ENCODE measurements around the gene RBM19.
"Not testable (repeated sequence)": the region's sequence is repeated elsewhere in the genome, so short reads cannot be mapped to it uniquely, and the experiment has no call there.

RBM19 gene

DNA sequence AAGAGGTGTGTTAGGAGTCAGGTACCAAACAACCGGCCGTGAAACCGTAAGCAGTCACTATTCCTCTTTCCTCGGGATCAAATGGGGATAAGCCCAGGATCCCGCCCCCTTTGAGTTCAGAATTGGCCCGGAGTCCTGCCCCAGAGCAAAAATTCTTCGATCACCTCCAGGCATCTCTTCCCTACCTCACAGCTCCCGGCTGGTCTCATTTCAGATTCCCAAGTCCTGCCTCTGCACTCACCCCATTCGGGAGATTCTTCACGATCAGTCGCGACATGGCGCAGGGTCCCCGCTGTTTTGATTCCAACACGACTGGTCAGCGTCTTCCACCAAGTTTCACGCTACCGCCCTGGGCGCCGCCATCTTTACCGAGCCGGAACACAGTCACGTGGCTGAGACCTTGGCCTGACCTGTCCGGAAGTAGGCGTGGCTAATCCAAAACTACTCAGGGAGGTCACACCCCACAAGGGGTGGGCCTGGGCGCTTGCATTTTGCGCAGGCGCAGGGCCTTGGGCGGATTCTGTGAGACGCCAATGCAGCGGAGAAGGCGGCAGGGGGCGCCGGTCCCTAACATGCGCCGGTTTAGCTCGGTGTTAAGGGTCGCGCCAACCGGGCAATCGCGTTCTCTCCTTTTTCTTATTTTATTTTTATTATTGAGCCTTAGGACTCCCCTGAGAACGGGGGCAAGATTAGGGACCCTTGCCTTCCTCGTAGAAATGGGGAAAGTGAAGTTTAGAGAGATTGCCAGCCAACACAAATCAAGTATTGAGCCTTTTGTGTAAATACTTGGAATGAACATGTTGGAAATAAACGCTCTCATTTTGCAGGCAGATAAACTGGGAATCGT, at the start of gene RBM19:
TSS of gene RBM19 (minus strand) at position 375 of the 847 bp plus-strand sequence. CDS start at position 277, 98 bp downstream.
- DNase-seq (ENCODE audit: low read depth) = peak; percentile 94

DNA sequence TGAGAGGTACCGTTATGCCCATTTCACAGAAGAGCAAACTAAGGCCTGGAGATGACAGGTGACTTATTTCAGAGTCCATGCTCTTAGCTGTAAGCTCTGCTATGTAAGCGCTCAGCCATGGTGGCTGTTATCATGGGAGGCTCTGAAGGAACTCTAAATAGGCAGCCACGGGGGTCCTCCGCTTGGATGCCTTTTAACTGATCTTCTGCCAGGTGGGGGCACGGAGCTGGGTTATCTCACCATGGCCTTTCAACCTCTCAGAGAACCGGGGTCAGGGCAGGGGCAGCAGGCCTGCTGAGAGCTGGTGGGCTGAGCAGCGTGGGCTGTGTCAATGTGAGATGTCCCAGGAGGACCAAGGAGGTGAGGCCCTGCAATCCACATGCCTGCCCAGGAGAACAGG, 49.7 kb upstream of the RBM19 start:
- no peak for DNase-seq (ENCODE audit: low read depth)

GRCh38 chr12:114013575-114014345, 47.6 kb upstream of the RBM19 start:
- peak; percentile 1 for DNase-seq (ENCODE audit: low read depth)

GRCh38 chr12:114012744-114013431, 46.8 kb upstream of the RBM19 start:
- DNase-seq (ENCODE audit: low read depth) = no peak

DNA sequence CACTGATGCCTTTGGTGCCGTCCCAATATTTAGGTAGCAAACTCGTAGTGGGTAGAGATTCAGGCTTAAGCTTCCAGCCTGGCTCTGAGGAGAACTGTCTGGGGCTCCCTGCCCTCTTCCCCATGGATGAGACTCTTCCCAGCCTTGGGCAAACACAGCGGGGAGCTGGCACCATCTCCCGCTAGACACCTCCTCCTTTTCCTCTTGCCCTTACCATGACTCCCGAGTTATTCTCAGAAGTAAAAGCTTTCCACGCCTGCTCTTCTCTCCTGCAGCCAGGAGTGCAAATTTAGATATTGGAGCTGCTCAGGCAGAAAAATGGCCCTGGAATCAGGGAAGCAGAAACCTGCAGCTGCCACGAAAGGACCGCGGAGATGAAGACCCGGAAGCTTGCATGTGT, 45.6 kb upstream of the RBM19 start:
- no peak for DNase-seq (ENCODE audit: low read depth)

- no peak for DNase-seq (ENCODE audit: low read depth)
Observed at GRCh38 chr12:114006482-114007425, 40.6 kb upstream of the RBM19 start.

GRCh38 chr12:114004402-114004801, 38.3 kb upstream of the RBM19 start:
- no peak for DNase-seq (ENCODE audit: low read depth)

DNA sequence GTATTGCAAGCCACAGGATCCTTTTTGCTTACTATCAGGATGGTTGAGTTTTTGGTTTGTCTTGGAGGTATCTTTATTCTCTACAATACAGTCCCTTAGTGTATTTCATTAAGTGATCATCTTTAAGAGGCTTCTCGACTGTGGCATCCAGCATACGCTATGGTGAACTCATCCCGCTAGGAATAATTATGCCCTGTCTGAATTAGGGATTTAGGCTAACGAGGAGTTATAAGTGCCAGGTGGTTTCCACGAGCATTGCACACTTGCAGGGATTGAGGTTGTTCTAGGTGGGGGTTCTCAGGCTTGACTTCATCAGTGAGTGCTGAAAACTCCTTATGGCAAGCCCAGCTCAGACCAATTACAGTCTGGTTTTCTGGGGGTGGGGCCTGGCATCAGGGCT, 37.2 kb upstream of the RBM19 start:
- DNase-seq (ENCODE audit: low read depth) = no peak

DNA sequence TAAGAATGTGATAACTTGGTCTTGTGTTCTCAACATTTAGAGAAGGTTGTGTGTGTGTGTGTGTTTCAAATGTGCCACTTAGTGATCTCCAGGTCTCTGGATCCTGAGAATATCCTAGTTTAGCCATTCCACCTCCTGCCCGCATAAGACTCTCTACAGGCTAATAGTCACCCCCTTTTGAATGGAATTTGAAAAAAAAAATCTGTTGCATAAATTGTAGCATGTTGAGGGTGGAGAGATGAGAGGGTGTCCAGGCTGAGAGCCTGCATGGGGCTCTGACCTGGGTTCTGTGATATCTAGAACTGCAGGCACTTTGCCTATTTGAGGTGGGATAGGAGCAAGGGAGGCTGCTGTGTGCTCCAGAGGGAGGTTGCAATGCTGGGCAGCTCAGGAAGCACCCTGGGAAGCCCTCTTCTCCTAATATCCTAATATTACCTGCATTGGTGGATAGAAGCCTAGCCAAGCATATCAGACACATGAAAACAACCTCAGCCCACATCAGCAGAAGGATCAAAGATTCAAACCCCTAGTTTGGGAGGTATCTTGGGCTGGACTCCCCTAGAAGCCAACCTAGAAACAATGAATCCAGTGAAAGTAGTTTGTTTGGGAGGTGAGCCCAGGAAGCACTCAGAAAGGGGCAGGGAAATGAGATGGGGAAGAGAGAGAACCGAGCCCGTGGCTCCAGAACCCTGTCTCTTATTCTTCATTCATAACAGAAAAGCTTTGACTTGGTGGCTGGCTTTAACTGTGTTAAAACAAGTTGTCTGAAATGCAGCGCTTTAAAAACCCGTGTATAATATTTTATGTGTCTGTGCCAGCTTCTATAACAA, 35.6 kb upstream of the RBM19 start:
- no peak for DNase-seq (ENCODE audit: low read depth)

GRCh38 chr12:114000861-114001260, 34.7 kb upstream of the RBM19 start:
- no peak for DNase-seq (ENCODE audit: low read depth)

DNA sequence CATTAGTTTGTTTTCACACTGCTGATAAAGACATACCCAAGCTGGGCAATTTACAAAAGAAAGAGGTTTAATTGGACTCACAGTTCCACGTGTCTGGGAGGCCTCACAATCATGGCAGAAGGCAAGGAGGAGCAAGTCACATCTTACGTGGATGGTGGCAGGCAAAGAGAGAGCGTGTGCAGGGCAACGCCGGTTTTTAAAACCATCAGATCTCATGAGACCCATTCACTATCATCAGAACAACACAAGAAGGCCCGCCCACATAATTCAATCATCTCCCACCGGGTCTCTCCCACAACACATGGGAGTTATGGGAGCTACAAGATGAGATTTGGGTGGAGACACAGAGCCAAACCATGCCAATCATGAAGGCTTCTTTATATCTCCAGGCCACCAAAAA, 34.1 kb upstream of the RBM19 start:
- DNase-seq (ENCODE audit: low read depth) = not testable (repeated sequence)

- DNase-seq (ENCODE audit: low read depth) = no peak
Observed at GRCh38 chr12:113997365-113997764, 31.2 kb upstream of the RBM19 start.

GRCh38 chr12:113996026-113996425, 29.9 kb upstream of the RBM19 start:
- no peak for DNase-seq (ENCODE audit: low read depth)

- DNase-seq (ENCODE audit: low read depth) = no peak
Observed at GRCh38 chr12:113994051-113994450, 27.9 kb upstream of the RBM19 start.

- not testable (repeated sequence) for DNase-seq (ENCODE audit: low read depth)
Observed at GRCh38 chr12:113992751-113993150, 26.6 kb upstream of the RBM19 start.

DNA sequence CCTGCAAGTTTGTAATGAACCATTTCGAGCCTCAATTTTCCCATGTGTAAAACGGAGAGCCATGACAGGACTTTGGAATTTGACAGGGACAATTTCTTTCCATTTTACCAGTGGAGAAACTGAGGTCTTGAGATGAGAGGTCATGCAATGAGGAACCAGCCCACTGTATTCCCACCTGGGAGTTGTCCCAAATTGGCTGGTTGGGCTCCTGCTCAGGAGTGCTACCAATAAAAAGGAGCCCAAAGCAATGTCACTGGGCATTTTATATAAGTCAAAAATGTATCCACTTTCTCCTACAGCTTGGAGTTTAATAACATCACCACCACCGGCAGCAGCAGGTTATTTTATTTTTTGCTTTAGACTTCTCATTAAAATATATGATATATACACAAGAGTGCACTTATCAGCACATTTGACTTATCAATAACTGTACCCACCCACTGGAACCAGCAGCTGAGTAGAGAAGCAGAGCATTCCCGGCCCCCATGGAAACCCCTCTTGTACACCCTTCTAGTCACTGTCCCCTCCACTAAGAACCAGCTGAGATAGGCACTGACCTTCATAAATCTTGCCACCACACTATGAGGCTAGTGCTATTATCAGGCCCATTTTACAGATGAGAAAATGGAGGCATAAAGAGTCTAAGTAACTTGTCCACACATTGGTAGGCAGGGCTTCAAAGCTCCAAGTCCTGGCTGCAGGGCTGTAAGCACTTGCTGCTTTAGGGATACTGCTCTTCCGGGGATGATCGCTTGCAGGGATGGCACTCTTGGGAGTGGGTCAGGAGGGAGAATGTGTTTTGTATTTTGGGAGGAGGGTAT, 25.3 kb upstream of the RBM19 start:
- DNase-seq (ENCODE audit: low read depth) = no peak

DNA sequence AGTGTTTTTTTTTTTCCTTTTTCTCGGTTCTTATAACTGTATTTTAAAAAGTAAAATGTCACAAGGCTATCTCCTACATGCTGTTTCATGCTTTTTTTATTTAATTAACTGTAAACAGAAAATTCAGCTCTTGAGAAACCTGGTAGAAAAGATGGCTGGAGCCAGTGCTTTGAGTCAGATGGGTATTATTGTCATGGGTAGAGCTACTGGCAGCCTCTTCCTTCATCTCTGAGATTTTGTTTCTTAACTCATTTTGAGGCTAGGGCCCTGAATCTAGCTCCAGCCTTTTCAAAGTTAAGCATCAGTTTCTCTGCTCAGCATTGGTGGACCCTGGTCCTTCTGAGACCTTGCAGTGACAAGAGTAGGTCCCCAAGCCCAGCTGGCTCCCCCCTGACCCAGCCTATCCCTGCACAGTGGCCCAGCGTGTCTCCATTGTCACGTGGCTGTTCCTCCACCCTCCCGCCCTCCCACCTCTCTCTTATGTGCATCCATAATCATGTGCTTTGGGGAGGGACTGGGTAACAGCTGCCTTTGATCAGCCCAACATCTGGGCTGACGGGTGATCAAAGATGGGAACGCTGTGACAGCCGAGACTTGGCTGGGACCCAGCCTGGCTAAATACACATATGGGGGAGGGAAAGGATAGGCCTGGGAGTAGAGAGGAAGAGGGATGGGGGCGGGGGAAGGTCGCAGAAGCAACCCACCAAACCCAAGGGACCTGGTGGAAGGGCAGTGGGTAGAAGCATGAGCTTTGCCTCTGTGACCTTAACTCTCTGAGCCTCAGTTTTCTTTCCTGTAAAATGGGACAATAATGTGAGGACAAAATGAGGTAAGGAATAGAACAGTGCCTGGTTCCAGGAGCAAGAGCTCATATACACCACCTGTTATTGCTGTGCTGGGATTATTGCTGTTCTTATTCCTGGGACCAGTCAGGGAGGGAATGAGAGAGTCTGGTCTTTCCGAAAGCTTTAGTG, 24.4 kb upstream of the RBM19 start:
- no peak for DNase-seq (ENCODE audit: low read depth)

DNA sequence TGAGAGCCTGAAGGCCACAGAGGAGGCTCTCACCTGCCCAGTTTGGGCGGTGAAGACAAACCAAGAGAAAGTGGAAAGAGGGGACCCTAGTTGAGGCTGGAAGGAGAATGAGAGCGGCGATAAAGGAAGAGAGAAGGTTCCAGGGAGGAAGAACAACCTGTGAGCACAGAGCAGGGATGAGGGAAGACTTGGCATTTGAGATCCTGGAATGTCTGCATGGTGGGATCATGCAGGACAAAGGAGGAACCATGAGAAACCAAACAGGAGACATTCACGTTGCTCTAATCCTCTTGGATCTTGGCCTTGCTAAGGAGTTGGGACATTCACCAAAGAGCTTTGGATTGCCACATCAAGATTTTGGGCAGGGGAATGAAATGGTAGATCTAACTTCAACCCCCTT, 22.9 kb upstream of the RBM19 start:
- DNase-seq (ENCODE audit: low read depth) = no peak

- no peak for DNase-seq (ENCODE audit: low read depth)
Observed at GRCh38 chr12:113988064-113988451, 21.9 kb upstream of the RBM19 start.

Data from CMK (cell line).